Karpas-422 (cell line): Measurements from ENCODE around the gene STAP1. TPM values are rescaled to one million over a fixed set of nuclear protein-coding genes. Genes with fewer than 3 reads are reported as not detected.

Source experiments
- DNase-seq: peaks from one replicate; pipeline ENCODE4 v3.0.0-alpha.2; 2015
- H2AFZ ChIP-seq: fragments of 200-600 bp; sonication (generic); 2 replicates; pipeline ENCODE4 v1.6.1; 2014; ENCODE audit warnings: antibody characterized with exemption, low read length, mixed read lengths
- H3K27ac ChIP-seq: fragments of 200-600 bp; sonication (generic); 2 replicates; pipeline ENCODE4 v1.5.1; 2014; ENCODE audit warnings: mild to moderate bottlenecking, low read length, moderate library complexity
- H3K27me3 ChIP-seq: fragments of 200-600 bp; sonication (generic); 2 replicates; pipeline ENCODE4 v1.6.1; 2014; ENCODE audit warnings: low read length, mixed read lengths
- H3K36me3 ChIP-seq: fragments of 200-600 bp; sonication (generic); 2 replicates; pipeline ENCODE4 v1.6.1; 2014; ENCODE audit warnings: low read length, mixed read lengths; ENCODE audit not compliant: insufficient read depth
- H3K4me1 ChIP-seq: fragments of 200-600 bp; sonication (generic); 2 replicates; pipeline ENCODE4 v1.6.1; 2014; ENCODE audit warnings: mild to moderate bottlenecking, low read length, mixed read lengths
- H3K4me2 ChIP-seq: fragments of 200-600 bp; sonication (generic); 2 replicates; pipeline ENCODE4 v1.6.1; 2014; ENCODE audit warnings: low read length, low read depth, mild to moderate bottlenecking; ENCODE audit not compliant: poor library complexity, severe bottlenecking
- H3K4me3 ChIP-seq: fragments of 200-600 bp; sonication (generic); 2 replicates; pipeline ENCODE4 v1.5.1; 2014; ENCODE audit warnings: mild to moderate bottlenecking, antibody characterized with exemption, low read length, mixed read lengths
- H3K79me2 ChIP-seq: fragments of 200-600 bp; sonication (generic); 2 replicates; pipeline ENCODE4 v1.6.1; 2014; ENCODE audit warnings: mild to moderate bottlenecking, low read length, mixed read lengths
- H3K9ac ChIP-seq: fragments of 200-600 bp; sonication (generic); 2 replicates; pipeline ENCODE4 v1.6.0; 2014; ENCODE audit warnings: low read length
- H3K9me2 ChIP-seq: fragments of 200-600 bp; sonication (generic), shearing (Covaris generic); replicated peaks from 2 replicates; pipeline ENCODE4 v1.6.0; 2014; ENCODE audit warnings: mild to moderate bottlenecking, low read length, moderate library complexity; ENCODE audit not compliant: insufficient read depth
- H3K9me3 ChIP-seq: fragments of 300-700, 200-600 bp; sonication (generic); 2 replicates; pipeline ENCODE4 v1.6.1; 2014; ENCODE audit warnings: low read length, mixed read lengths
- H4K20me1 ChIP-seq: fragments of 200-600 bp; sonication (generic); 2 replicates; pipeline ENCODE4 v1.6.1; 2014; ENCODE audit warnings: mild to moderate bottlenecking, antibody characterized with exemption, low read length, low read depth; ENCODE audit not compliant: insufficient read depth
- total RNA-seq: library from RNA; depleted of rRNA; stranded (reverse); fragments of >200 nt; shearing (Covaris generic); gene quantifications from 2 replicates; pipeline ENCODE4 v1.2.3, GENCODE V29; 2014; ENCODE audit warnings: low replicate concordance

STAP1 gene
- total RNA-seq, 1 experiment from 2014 or later = 80.8 TPM

DNA sequence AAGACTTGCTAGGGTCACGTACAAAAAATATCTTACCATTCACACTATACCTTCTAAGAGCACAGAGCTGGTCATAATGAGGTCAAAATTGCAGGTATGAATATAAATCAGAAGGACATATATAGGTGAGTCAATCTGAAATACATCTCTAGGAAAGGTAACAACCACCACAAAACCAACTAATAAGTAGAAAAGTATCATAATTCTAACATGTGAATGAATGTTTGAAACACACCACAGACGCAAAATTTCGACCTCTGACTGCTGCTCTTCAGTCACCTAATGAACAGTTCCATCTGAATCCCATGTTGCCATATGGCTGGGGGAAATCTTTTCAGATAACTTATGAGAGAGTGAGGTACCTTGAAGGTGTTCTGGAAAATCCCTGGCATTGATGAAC lies 22.1 kb downstream of the STAP1 start:
- Histone ChIP-seq H3K4me3 (no peak overlapping the region), H3K27ac (no peak overlapping the region), H4K20me1 (no peaks in the 10 kb centered on the region), H3K27me3 (no peaks in the 10 kb centered on the region), H3K4me2 (no peak overlapping the region), H2AFZ (no peak overlapping the region), H3K36me3 (peaks cover 78% of the 10 kb centered on the region), H3K9ac (no peak overlapping the region), H3K9me3 (no peaks in the 10 kb centered on the region), H3K79me2 (peaks cover 29% of the 10 kb centered on the region), H3K9me2 (no peaks in the 10 kb centered on the region), H3K4me1 (peaks cover 16% of the 10 kb centered on the region)
- no peak for DNase-seq

- Histone ChIP-seq H3K4me1 (peaks cover 9% of the 10 kb centered on the region), H3K4me3 (no peak overlapping the region), H4K20me1 (no peaks in the 10 kb centered on the region), H3K36me3 (peaks cover 79% of the 10 kb centered on the region), H3K9me2 (no peaks in the 10 kb centered on the region), H3K9ac (no peak overlapping the region), H3K4me2 (no peak overlapping the region), H3K79me2 (peaks cover 27% of the 10 kb centered on the region), H3K9me3 (no peaks in the 10 kb centered on the region), H2AFZ (no peak overlapping the region), H3K27me3 (no peaks in the 10 kb centered on the region), H3K27ac (no peak overlapping the region)
- DNase-seq = no peak
Observed at GRCh38 chr4:67581208-67581857, 22.8 kb downstream of the STAP1 start.

DNA sequence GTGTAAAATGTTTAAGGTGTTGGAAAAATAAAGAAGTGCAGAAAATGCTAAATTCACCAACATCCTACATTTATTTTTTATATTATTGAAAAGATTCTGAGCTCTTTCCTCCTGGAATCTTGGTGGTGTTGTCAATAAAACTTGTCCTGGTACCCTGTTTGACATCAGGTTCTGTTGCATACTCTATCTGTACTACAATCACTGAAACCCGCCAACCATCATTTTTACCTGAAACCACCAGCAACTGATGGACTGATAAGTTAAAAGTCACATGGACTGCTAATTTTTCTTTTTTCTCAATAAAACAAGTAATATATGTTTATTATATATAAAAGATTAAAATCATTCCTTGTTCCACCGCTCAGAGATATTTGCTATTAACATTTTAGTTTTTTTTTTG lies 23.4 kb downstream of the STAP1 start:
- Histone ChIP-seq H3K4me2 (no peak overlapping the region), H3K79me2 (peaks cover 24% of the 10 kb centered on the region), H3K9me2 (no peaks in the 10 kb centered on the region), H3K4me1 (peaks cover 3% of the 10 kb centered on the region), H3K27me3 (no peaks in the 10 kb centered on the region), H3K9ac (no peak overlapping the region), H3K9me3 (no peaks in the 10 kb centered on the region), H2AFZ (no peak overlapping the region), H3K27ac (no peak overlapping the region), H3K36me3 (peaks cover 79% of the 10 kb centered on the region), H3K4me3 (no peak overlapping the region), H4K20me1 (no peaks in the 10 kb centered on the region)
- no peak for DNase-seq

DNA sequence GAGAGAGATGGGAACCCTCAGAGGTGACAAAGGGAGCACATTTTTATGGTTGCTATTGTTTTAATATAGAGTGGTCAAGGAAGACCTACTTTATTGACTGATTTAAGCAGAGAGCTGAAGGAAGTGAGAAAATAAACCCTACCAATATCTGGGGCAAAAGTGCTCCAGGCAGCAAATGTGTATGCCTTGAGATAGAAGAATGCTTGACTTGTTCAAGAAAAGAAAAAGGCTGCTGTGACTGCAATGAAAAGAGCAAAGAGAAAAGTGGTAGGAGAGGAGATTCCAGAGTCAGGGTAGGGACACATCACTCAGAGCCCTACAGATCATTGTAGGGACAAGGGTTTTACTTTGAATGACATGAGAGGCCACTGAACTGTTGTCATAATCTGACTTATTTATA lies 26.0 kb downstream of the STAP1 start:
- H2AFZ ChIP-seq = no peak overlapping the region

DNA sequence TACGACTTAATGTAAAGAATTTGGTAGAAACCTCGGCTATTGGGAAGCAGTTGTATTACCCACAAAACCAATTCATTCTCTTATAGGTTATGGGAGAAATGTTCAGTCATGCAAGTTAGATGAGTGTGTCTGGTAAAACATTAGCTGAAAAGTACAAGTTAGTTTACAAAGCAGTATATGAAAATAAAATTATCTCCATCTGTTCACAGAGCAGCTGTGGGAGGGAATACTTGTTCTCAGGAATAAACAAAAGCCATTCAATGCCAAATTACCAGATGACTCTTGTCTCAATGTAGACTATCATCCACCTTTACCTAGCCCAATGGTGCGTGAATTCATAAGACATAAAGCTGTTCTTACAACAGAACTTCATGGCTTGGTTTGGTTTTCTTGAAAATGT lies 28.6 kb downstream of the STAP1 start:
- DNase-seq = no peak
- H3K9me2 ChIP-seq = no peaks in the 10 kb centered on the region
- no peaks in the 10 kb centered on the region for H3K4me1 ChIP-seq
- no peaks in the 10 kb centered on the region for H3K27me3 ChIP-seq
- no peak overlapping the region for H3K4me2 ChIP-seq
- peaks cover 71% of the 10 kb centered on the region; the same call in 1 of the 2 replicates for H3K36me3 ChIP-seq
- H3K79me2 ChIP-seq = 0 out of 2 replicates have a peak, but pooled peaks cover 4% of the 10 kb centered on the region
- H3K9me3 ChIP-seq = no peaks in the 10 kb centered on the region
- no peak overlapping the region for H2AFZ ChIP-seq
- H4K20me1 ChIP-seq = no peaks in the 10 kb centered on the region
- H3K27ac ChIP-seq = no peak overlapping the region
- H3K4me3 ChIP-seq = no peak overlapping the region
- no peak overlapping the region for H3K9ac ChIP-seq

More for the DNA sequence above, 26.0 kb downstream of the STAP1 start:
- Histone ChIP-seq H3K36me3 (peaks cover 75% of the 10 kb centered on the region), H4K20me1 (no peaks in the 10 kb centered on the region), H3K9me2 (no peaks in the 10 kb centered on the region), H3K4me2 (no peak overlapping the region), H3K27me3 (no peaks in the 10 kb centered on the region), H3K9ac (no peak overlapping the region), H3K4me3 (no peak overlapping the region), H3K27ac (no peak overlapping the region), H3K9me3 (no peaks in the 10 kb centered on the region), H3K79me2 (peaks cover 9% of the 10 kb centered on the region; the same call in 1 of the 2 replicates), H3K4me1 (no peaks in the 10 kb centered on the region)
- no peak for DNase-seq

DNA sequence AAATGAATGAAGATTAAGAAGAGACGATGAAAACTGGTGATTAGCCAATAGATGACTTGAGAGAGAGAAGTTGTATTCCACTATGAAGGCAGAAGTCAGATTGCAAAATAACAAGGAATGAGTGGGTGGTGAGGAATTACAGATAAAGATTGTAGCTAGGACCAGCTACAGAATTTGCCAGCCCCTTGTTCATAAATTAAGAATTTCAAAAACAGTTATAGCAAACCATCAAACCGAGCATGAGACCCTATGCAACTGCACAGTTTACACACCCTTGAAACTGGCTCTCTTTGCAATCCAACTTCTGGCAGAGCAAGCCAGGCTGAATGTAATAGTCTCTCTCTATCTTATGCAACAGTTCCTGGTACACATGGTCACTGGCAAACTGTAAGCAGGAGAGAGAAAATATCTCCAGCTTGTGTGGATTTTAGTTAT lies 35.2 kb downstream of the STAP1 start:
- H4K20me1 ChIP-seq = no peaks in the 10 kb centered on the region
- no peak overlapping the region for H3K4me3 ChIP-seq
- H3K79me2 ChIP-seq = peaks cover 19% of the 10 kb centered on the region
- no peaks in the 10 kb centered on the region for H3K9me3 ChIP-seq
- no peak overlapping the region for H3K27ac ChIP-seq
- no peak overlapping the region for H2AFZ ChIP-seq
- no peaks in the 10 kb centered on the region for H3K27me3 ChIP-seq
- H3K9ac ChIP-seq = no peak overlapping the region
- no peaks in the 10 kb centered on the region for H3K9me2 ChIP-seq
- peaks cover 13% of the 10 kb centered on the region for H3K4me1 ChIP-seq
- peaks cover 83% of the 10 kb centered on the region for H3K36me3 ChIP-seq
- no peak for DNase-seq
- no peak overlapping the region for H3K4me2 ChIP-seq

DNA sequence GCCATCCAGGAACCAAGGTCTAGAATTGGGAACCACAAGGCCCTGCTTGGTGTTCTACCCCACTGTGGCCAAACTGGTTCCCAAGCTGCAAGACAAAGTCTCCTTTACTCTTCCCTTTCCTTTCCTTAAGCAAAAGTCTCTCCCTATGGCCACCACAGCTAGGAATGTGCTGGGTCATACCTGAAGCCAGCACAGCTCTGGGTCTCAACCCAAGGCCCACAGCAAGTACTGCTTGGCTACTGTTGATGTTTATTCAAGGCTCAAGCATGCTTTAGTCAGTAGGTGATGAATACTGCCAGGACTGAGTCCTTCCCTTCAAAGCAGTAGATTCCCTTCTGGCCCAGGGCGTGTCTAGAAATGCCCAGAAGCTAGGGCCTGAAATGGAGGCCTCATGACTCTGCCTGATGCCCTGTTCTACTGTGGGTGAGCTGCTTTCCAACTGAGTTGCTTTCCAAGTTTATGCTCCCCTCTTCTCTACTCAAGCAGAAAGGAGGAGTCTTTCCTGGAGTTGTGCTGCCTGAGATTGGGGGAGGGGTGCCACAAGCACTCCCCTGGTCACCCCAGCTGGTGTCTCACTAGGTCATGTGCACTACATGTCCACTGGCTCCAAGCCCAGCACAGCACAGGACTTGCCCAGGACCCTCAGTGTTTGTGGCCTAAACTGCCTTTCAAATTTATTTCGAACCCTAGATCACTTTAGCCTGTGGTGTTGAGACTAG lies 44.9 kb downstream of the STAP1 start:
- Histone ChIP-seq H3K4me3 (no peak overlapping the region), H3K79me2 (peaks cover 36% of the 10 kb centered on the region), H3K9me3 (no peaks in the 10 kb centered on the region), H3K27ac (no peak overlapping the region), H3K9ac (no peak overlapping the region), H3K27me3 (no peaks in the 10 kb centered on the region), H3K36me3 (peaks cover 83% of the 10 kb centered on the region), H4K20me1 (no peaks in the 10 kb centered on the region), H3K4me1 (no peaks in the 10 kb centered on the region), H3K4me2 (no peak overlapping the region), H3K9me2 (no peaks in the 10 kb centered on the region), H2AFZ (no peak overlapping the region)
- no peak for DNase-seq

GRCh38 chr4:67604029-67604381 lies 45.5 kb downstream of the STAP1 start:
- no peak overlapping the region for H3K4me2 ChIP-seq
- peaks cover 80% of the 10 kb centered on the region for H3K36me3 ChIP-seq
- no peaks in the 10 kb centered on the region for H3K9me2 ChIP-seq

More at GRCh38 chr4:67604029-67604381, 45.5 kb downstream of the STAP1 start:
- no peak for DNase-seq
- H3K4me3 ChIP-seq = no peak overlapping the region
- no peaks in the 10 kb centered on the region for H4K20me1 ChIP-seq
- peaks cover 31% of the 10 kb centered on the region for H3K79me2 ChIP-seq
- H3K9me3 ChIP-seq = no peaks in the 10 kb centered on the region
- H3K27ac ChIP-seq = no peak overlapping the region
- H3K27me3 ChIP-seq = no peaks in the 10 kb centered on the region
- H3K4me1 ChIP-seq = no peaks in the 10 kb centered on the region
- H3K9ac ChIP-seq = no peak overlapping the region
- H2AFZ ChIP-seq = no peak overlapping the region
